Ovary (tissue), 9 donors: Measurements from ENCODE around the gene IL1R1. TPM values are rescaled to one million over a fixed set of nuclear protein-coding genes. Genes with fewer than 3 reads are reported as not detected.

ENCODE experiments used
- DNase-seq, 5 donors: peaks; one replicate each; pipeline ENCODE4 v3.0.0-alpha.2; 2019 to 2020
- H3K27ac ChIP-seq, 2 donors: fragments of 200-600 bp; one replicate each; pipeline versions ENCODE4 v1.5.1 to v1.8.0; 2019 to 2022
- H3K27me3 ChIP-seq: fragments of 200-600 bp; one replicate; pipeline ENCODE4 v1.8.0; 2022
- H3K36me3 ChIP-seq: fragments of 200-600 bp; sonication (generic); one replicate; pipeline ENCODE4 v1.5.1; 2019
- H3K4me1 ChIP-seq: one replicate; pipeline ENCODE4 v1.8.1; 2013; ENCODE audit warnings: mild to moderate bottlenecking, moderate library complexity; ENCODE audit not compliant: insufficient read depth
- H3K4me3 ChIP-seq: fragments of 200-600 bp; sonication (generic); one replicate; pipeline ENCODE4 v1.5.1; 2017
- H3K9me3 ChIP-seq, 2 donors: fragments of 200-600 bp in 1 of 2; sonication (generic) in 1 of 2; one replicate each; pipeline versions ENCODE4 v1.5.1 to v1.8.1; 2013 to 2019; ENCODE audit warnings: mild to moderate bottlenecking in 1 of 2, moderate library complexity in 1 of 2
- EP300 ChIP-seq: sonication (generic); formaldehyde crosslinking; IDR thresholded peaks from one replicate; pipeline ENCODE4 v1.6.1; 2017; ENCODE audit warnings: antibody characterized with exemption
- POLR2A ChIP-seq: fragments of 450-650 bp; IDR thresholded peaks from one replicate; pipeline ENCODE4 v1.6.1; 2017; ENCODE audit warnings: antibody characterized with exemption, mild to moderate bottlenecking, moderate library complexity
- WGBS, 3 donors: extraction: QIAGEN DNeasy Blood & Tissue Kit in 1 of 3; methylation state at CpG; one replicate each; pipeline versions ENCODE4 v1.1.5 to v1.1.7; 2013 to 2017; 5-methylcytosine and 5-hydroxymethylcytosine counted together
- intact Hi-C, 4 donors: fragments of 100-400 bp; cut with DNase I; formaldehyde crosslinking; loops; one replicate each; pipeline versions ENCODE4 v1.11.0 to v1.15.1; 2022 to 2023
- polyA plus RNA-seq, 2 donors: library from polyadenylated mRNA; stranded (reverse); fragments of 200-250 nt in 1 of 2; fragments of 350-450 nt in 1 of 2; fragmentation: Illumina TruSeq in 1 of 2; extraction: RNeasy Lipid Tissue Mini Kit (QIAGEN cat#74804) in 1 of 2; gene quantifications; one replicate each; pipeline ENCODE4 v1.2.3, GENCODE V29; 2013 to 2014
- total RNA-seq, 7 donors: library from RNA; depleted of rRNA in 2 of 7; stranded (reverse); fragments of >200 nt in 2 of 7; fragmentation: NEBNext Ultra II Directional in 3 of 7; extraction: Animal tissue kit (Norgen Biotek cat#: 25700) in 3 of 7; gene quantifications; one replicate each; pipeline versions ENCODE4 v1.1.0 to v1.2.4, GENCODE V29; 2016 to 2023
- TF ChIP-seq, protein P1 (sequence below), 3 donors: fragments of 450-650 bp in 2 of 3; fragments of 200-600 bp in 1 of 3; IDR thresholded peaks; one replicate each; pipeline versions ENCODE4 v1.5.1 to v1.8.0; 2016 to 2022; ENCODE audit warnings: antibody characterized with exemption in 3 of 3, mild to moderate bottlenecking in 1 of 3
- donor health status: DM: no; HTN: no; CAD: no; lungs with moderate emphysema.
- donor health status: DM: no; HTN: no; CAD: no.
- donor health status: Bipolar disorder and iron deficiency.
- donor health status: DM: yes; HTN: yes; CAD: no.
- donor health status: DM: no; HTN: no; CAD: no.
- donor health status: DM: yes; HTN: yes; CAD: no.

IL1R1 gene
- total and polyA plus RNA-seq, 9 donors = 6.5 to 142 (median 36.5) TPM

GRCh38 chr2:102141011-102141943 is 1.3 kb upstream of the IL1R1 start:
- WGBS, 3 donors = 26 to 32% (median 31%) methylated on average over 15 of the region's 15 CpGs
- H3K27ac ChIP-seq = peak overlapping the region in 1 of 2 donors; percentile 1

GRCh38 chr2:102142829-102143449 is 393 bp downstream of the IL1R1 start:
- Histone ChIP-seq H3K27me3 (no peaks in the 10 kb centered on the region), H3K9me3 (no peaks in the 10 kb centered on the region), H3K4me3 (peak overlapping the region; percentile 64), H3K27ac (peak overlapping the region; percentile 69 to 81), H3K36me3 (no peaks in the 10 kb centered on the region), H3K4me1 (peaks cover 5% of the 10 kb centered on the region)
- WGBS, 3 donors = 5 to 12% (median 6%) methylated on average over 22 to 42 of the region's 42 CpGs
- intact Hi-C loops = no loop called here
- TF ChIP-seq, protein P1, sequence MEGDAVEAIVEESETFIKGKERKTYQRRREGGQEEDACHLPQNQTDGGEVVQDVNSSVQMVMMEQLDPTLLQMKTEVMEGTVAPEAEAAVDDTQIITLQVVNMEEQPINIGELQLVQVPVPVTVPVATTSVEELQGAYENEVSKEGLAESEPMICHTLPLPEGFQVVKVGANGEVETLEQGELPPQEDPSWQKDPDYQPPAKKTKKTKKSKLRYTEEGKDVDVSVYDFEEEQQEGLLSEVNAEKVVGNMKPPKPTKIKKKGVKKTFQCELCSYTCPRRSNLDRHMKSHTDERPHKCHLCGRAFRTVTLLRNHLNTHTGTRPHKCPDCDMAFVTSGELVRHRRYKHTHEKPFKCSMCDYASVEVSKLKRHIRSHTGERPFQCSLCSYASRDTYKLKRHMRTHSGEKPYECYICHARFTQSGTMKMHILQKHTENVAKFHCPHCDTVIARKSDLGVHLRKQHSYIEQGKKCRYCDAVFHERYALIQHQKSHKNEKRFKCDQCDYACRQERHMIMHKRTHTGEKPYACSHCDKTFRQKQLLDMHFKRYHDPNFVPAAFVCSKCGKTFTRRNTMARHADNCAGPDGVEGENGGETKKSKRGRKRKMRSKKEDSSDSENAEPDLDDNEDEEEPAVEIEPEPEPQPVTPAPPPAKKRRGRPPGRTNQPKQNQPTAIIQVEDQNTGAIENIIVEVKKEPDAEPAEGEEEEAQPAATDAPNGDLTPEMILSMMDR (IDR thresholded peaks at IDR 0.05) = no peak
- no peak for TF ChIP-seq POLR2A
- no peak for TF ChIP-seq EP300
- no peak for DNase-seq

More at GRCh38 chr2:102141011-102141943, 1.3 kb upstream of the IL1R1 start:
- Histone ChIP-seq H3K4me3 (peak overlapping the region; percentile 64), H3K36me3 (no peaks in the 10 kb centered on the region), H3K9me3 (no peaks in the 10 kb centered on the region), H3K27me3 (no peaks in the 10 kb centered on the region), H3K4me1 (peaks cover 5% of the 10 kb centered on the region)
- DNase-seq = peak in 4 of 5 donors; percentile 39 to 45 (median 42)
- intact Hi-C loops = no loop called here
- TF ChIP-seq POLR2A (no peak), EP300 (no peak)
- TF ChIP-seq, protein P1 (IDR thresholded peaks at IDR 0.05) = no peak

GRCh38 chr2:102143450-102143985 is 972 bp downstream of the IL1R1 start:
- TF ChIP-seq, protein P1 (IDR thresholded peaks at IDR 0.05) = no peak
- TF ChIP-seq POLR2A (no peak), EP300 (no peak)
- Histone ChIP-seq H3K4me3 (peak overlapping the region; percentile 64), H3K27ac (peak overlapping the region in 1 of 2 donors; percentile 81), H3K9me3 (no peaks in the 10 kb centered on the region), H3K4me1 (peaks cover 5% of the 10 kb centered on the region), H3K27me3 (no peaks in the 10 kb centered on the region), H3K36me3 (no peaks in the 10 kb centered on the region)
- WGBS, 3 donors = 28 to 39% (median 29%) methylated on average over 10 of the region's 10 CpGs
- intact Hi-C loops = no loop called here
- peak in 3 of 5 donors; percentile 24 to 60 (median 54) for DNase-seq

DNA sequence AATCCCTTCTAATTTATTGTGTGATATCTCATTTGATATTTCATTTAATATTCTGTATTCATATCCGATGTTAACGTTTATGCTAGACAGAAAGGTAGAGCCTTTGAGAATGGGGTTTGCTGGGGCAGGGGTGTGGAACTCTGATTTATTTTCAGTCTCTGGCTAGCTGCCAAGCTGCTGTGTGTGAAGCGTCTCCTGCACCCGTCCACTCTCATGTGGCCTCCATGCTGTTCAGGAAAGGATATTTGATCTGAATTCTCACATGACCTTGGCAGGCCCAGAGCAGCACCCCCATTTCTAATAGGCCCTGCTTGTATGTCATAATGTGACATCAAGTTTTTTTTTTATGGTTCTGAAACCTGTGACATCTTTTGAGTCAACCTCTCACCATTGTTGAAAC is 1.6 kb downstream of the IL1R1 start:
- no peaks in the 10 kb centered on the region for H3K36me3 ChIP-seq
- peak overlapping the region in 1 of 2 donors; percentile 81 for H3K27ac ChIP-seq
- H3K4me3 ChIP-seq = no peak overlapping the region
- 28 to 44% (median 39%) methylated on average over 4 of the region's 4 CpGs for WGBS, 3 donors
- H3K27me3 ChIP-seq = no peaks in the 10 kb centered on the region
- peaks cover 5% of the 10 kb centered on the region for H3K4me1 ChIP-seq
- no peaks in the 10 kb centered on the region for H3K9me3 ChIP-seq
- intact Hi-C loops = no loop called here
- TF ChIP-seq POLR2A (no peak), EP300 (no peak)
- TF ChIP-seq, protein P1 (IDR thresholded peaks at IDR 0.05) = no peak
- DNase-seq = no peak
